Jurkat, Clone E6-1 (cell line): ENCODE results near the gene TTYH1.

Experiments used
- DNase-seq: peaks from one replicate; pipeline ENCODE4 v3.0.0-alpha.2; 2011; ENCODE audit warnings: low read depth, low spot score
- H3K4me3 ChIP-seq: 2 replicates; pipeline ENCODE4 v1.5.1; 2011; ENCODE audit warnings: mild to moderate bottlenecking, low read length, control low read depth, moderate library complexity

TTYH1 gene

GRCh38 chr19:54454781-54455675, 39.8 kb downstream of the TTYH1 start:
- DNase-seq = no peak
- no peak overlapping the region for H3K4me3 ChIP-seq

DNA sequence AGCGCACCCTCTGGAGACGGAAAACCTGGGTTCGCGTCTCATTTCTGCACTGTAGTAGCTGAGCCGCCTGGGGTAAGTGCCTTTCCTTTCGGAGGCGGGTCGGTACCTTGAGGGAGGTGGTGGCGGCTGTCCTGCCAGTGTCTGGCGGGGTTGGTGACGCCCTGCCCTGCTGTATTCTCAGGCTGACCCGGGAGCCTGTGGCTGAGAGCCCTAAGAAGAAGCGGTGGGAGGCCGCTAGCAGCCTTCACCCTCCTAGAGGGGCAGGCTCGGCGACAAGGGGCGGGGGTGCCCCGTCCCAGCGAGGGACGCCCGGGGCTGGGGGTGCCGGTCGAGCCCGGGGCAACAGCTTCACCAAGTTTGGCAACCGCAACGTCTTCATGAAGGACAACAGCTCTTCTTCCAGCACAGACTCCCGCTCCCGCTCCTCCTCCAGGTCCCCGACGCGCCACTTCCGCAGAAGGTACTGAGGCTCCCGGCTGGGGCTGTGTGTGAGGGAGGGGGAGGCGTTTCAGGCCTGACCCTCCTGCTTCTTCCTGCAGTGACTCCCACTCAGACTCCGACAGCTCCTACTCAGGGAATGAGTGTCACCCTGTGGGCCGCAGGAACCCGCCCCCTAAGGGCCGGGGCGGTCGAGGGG, 40.6 kb downstream of the TTYH1 start:
- no peak for DNase-seq
- H3K4me3 ChIP-seq = no peak overlapping the region

GRCh38 chr19:54456423-54457373, 41.4 kb downstream of the TTYH1 start:
- DNase-seq = no peak
- no peak overlapping the region for H3K4me3 ChIP-seq

DNA sequence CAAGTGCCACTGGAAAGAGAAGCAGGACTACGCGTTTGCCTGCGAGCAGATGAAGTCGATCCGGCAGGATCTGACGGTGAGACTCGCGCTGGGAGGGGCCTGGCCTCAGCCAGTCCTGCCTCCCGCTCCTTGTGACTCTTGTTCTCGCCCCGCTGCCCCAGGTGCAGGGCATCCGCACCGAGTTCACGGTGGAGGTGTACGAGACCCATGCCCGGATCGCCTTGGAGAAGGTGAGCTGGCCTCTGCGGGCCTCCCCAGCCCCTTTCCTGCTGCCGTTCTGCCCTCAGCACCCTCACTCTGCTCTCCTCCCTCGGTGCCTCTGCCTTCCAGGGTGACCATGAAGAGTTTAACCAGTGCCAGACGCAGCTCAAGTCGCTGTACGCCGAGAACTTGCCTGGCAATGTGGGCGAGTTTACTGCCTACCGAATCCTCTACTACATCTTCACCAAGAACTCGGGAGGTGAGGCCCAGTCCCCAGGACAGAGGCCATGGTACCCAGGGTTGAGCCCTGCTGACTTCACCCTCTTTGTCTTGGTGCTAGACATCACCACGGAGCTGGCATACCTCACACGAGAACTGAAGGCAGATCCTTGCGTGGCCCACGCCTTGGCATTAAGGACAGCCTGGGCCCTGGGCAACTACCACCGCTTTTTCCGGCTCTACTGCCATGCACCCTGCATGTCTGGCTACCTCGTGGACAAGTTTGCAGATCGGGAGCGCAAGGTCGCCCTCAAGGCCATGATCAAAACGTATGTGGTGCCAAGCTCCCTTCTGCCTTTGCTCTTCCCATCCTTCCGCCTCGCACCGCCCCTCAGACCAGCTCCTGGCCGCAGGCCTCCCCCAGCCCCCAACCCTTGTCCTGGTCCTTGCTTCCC, 42.7 kb downstream of the TTYH1 start:
- H3K4me3 ChIP-seq = no peak overlapping the region
- no peak for DNase-seq

GRCh38 chr19:54458648-54459281, 43.5 kb downstream of the TTYH1 start:
- H3K4me3 ChIP-seq = no peak overlapping the region
- DNase-seq = no peak

- DNase-seq = no peak
- H3K4me3 ChIP-seq = no peak overlapping the region
These were observed 44.3 kb downstream of the TTYH1 start for GRCh38 chr19:54459282-54460229.

- no peak for DNase-seq
- no peak overlapping the region for H3K4me3 ChIP-seq
These were observed 45.2 kb downstream of the TTYH1 start for GRCh38 chr19:54460230-54461005.

- DNase-seq = no peak
- no peak overlapping the region for H3K4me3 ChIP-seq
These were observed 45.9 kb downstream of the TTYH1 start for GRCh38 chr19:54461210-54461609.

DNA sequence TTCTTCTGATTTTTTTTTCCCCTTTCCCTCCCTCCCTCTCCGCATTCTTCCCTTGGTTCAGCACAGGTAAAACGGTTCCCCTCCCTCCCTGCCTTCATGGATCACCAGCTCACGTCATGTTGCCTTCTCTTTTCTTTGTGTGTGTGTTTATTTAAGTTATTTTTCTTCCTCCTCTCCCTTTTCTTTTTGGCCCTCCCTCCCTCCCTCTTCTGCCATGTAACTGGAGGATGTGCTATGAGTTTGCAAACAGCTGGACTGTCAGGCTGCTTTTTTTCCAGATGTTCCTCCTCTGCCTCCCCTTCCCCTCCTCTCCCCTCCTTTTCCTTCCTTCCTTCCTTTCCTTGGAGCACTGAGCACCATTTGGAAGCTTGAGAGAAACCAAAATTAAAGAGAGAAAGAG, 46.3 kb downstream of the TTYH1 start:
- H3K4me3 ChIP-seq = no peak overlapping the region
- no peak for DNase-seq

DNA sequence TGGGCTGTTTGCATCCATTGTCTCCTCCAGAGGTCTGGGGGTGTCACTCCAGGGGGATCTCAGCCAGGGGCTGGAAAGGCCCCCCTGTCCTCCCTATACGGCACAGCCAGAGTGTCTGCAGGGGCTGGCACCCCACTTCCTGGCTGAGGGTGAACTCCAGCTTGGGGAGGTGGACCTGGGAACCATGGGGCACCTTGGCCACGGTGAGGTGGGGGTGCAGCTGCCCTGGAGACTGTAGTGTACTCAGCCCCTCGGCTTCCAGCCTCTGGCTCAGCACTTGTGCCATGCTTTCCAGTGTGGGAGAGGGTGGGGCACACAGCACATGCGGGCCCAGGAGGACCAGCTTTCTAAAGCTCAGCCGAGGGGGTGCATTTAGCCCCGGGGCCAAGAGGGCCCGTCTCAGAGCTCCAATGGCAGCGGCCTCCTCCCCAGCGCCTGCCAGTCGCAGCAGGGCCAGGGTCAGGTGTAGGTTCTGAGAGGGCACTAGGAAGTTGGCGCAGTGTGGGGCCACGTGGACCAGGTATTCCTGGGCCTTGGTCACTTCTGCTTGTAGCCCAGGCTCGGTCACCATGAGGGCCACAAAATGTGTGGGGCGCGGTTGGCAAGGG, 46.9 kb downstream of the TTYH1 start:
- H3K4me3 ChIP-seq = peak overlapping the region; percentile 31; the same call in 1 of the 2 replicates
- DNase-seq = no peak

GRCh38 chr19:54462655-54463530, 47.6 kb downstream of the TTYH1 start:
- no peak for DNase-seq

GRCh38 chr19:54463531-54464043, 48.3 kb downstream of the TTYH1 start, which contains the start of gene LENG9:
Gene LENG9 (minus strand): TSS chr19:54463778. CDS start chr19:54463526, 252 bp downstream.
- H3K4me3 ChIP-seq = peak within 1 kb of the TSS; percentile 70
- peak; percentile 96 for DNase-seq

More at GRCh38 chr19:54462655-54463530, 47.6 kb downstream of the TTYH1 start:
- peak overlapping the region; percentile 70 for H3K4me3 ChIP-seq

DNA sequence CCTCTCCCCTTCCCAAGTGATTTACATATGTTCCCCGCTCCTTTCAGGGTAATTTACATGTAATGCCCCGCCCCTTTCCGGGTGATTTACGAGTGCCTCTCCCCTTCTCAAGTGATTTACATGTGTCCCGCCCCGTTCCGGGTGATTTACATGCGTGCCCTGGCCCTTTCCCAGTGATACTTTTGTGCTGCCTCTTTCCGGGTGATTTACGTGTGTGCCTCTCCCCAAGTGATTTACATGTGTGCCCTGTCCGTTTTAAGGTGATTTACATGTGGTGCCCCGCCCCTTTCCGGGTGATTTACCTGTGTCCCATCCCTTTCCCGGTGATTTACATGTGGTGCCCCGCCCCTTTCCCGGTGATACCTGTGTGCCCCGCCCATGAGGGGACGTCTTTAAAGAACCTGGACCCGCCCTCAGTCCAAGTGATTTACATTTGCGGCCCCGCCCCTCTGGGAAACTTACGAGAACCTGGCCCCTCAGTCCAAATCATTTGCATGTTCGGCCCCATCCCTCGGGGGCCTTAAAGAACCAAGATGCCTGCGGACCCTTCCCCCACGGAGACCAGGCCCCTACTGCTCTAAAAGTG, 48.9 kb downstream of the TTYH1 start:
- peak overlapping the region; percentile 70 for H3K4me3 ChIP-seq
- peak; percentile 90 for DNase-seq
